ENCODE measurements around the gene RCC2. TPM values are rescaled to one million over a fixed set of nuclear protein-coding genes. Genes with fewer than 3 reads are reported as not detected.
A peak's percentile ranks its signal among the peaks of the same experiment; 100 is the strongest.

The RCC2 gene
- total and polyA plus RNA-seq, 4 experiments from 2014 or later, result 6.7 to 41.2 (median 28.4) TPM

GRCh38 chr1:17405898-17406759 lies 33.3 kb downstream of the RCC2 start:
- H3K4me3 Mint-ChIP-seq, result no peak overlapping the region
- intact Hi-C loops (cut with micrococcal nuclease), result loop anchor here (2.0 kb wide), 1 partner anchor 281 kb away; no protein-coding TSS in a partner anchor
- H3K36me3 Mint-ChIP-seq, result peaks cover 34 to 38% of the 10 kb centered on the region in 2 donors
- Histone ChIP-seq H3K27me3 (ENCODE audit: insufficient read depth, low read length) (no peaks in the 10 kb centered on the region), H3K36me3 (ENCODE audit: insufficient read depth, low read length) (peaks cover 32% of the 10 kb centered on the region), H3K4me3 (ENCODE audit: low read length in 2 of 2) (no peak overlapping the region), H3K9me3 (ENCODE audit: control insufficient read depth in 1 of 2, low read length in 2 of 2) (no peaks in the 10 kb centered on the region), H3K27ac (ENCODE audit: low read depth, low read length) (no peak overlapping the region), H3K4me1 (ENCODE audit: insufficient read depth, low read length) (no peaks in the 10 kb centered on the region)
- ChIA-PET CTCF (ENCODE audit: partially characterized antibody) (interaction anchor here (0.8 to 1.6 kb wide), 5 partner anchors 9 to 72 kb away, joined by 3 to 4 read pairs (median 3); no protein-coding TSS in a partner anchor), POLR2A (ENCODE audit: partially characterized antibody) (interaction anchor here (1.2 kb wide), 1 partner anchor 34 kb away, joined by 3 read pairs; no protein-coding TSS in a partner anchor)
- DNase-seq, result peak in 2 of 5 donors; percentile 10 to 18
- peak overlapping the region in 1 of 7 donors; percentile 25 for H3K27ac Mint-ChIP-seq
- H3K4me1 Mint-ChIP-seq, result peaks cover 0 to 2% (median 0%) of the 10 kb centered on the region in 4 donors
- H3K9me3 Mint-ChIP-seq, result no peaks in the 10 kb centered on the region
- no peaks in the 10 kb centered on the region for H3K27me3 Mint-ChIP-seq

DNA sequence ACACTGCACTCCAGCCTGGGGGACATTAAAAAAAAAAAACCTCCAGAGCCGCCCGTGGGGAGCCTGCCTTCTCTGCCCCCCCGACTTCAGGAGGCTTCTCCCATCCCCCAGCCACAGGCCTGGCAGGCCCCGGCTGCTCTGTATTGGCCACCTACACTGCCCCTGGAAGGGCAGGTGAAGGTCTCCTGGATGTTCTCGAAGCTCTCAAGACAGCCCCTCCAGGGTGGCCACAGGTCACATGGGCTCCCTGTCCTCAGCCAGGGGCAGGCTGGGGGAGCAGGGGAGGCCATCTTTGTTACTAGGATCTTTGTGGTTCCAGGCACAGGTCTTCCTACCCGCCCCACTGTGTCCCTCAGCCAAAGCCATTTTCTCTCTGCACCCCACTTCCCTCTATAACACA lies 34.7 kb downstream of the RCC2 start:
- POLR2A ChIA-PET (ENCODE audit: partially characterized antibody), result no interaction called here

GRCh38 chr1:17404034-17404684 lies 35.3 kb downstream of the RCC2 start:
- H3K27me3 ChIP-seq (ENCODE audit: insufficient read depth, low read length), result no peaks in the 10 kb centered on the region
- H3K4me1 Mint-ChIP-seq, result peaks cover 0 to 1% (median 0%) of the 10 kb centered on the region in 4 donors
- no peak for DNase-seq
- H3K9me3 ChIP-seq (ENCODE audit: control insufficient read depth in 1 of 2, low read length in 2 of 2), result no peaks in the 10 kb centered on the region
- H3K4me3 Mint-ChIP-seq, result no peak overlapping the region
- H3K36me3 ChIP-seq (ENCODE audit: insufficient read depth, low read length), result peaks cover 13% of the 10 kb centered on the region
- no peaks in the 10 kb centered on the region for H3K4me1 ChIP-seq (ENCODE audit: insufficient read depth, low read length)
- no peak overlapping the region for H3K4me3 ChIP-seq (ENCODE audit: low read length in 2 of 2)
- intact Hi-C loops (cut with micrococcal nuclease), result no loop called here
- H3K27ac Mint-ChIP-seq, result no peak overlapping the region
- H3K27me3 Mint-ChIP-seq, result no peaks in the 10 kb centered on the region
- no peak overlapping the region for H3K27ac ChIP-seq (ENCODE audit: low read depth, low read length)
- ChIA-PET CTCF (ENCODE audit: partially characterized antibody) (interaction anchor here (1.2 kb wide), 1 partner anchor 74 kb away, joined by 3 read pairs; no protein-coding TSS in a partner anchor), POLR2A (ENCODE audit: partially characterized antibody) (no interaction called here)
- H3K36me3 Mint-ChIP-seq, result peaks cover 17 to 21% of the 10 kb centered on the region in 2 donors
- H3K9me3 Mint-ChIP-seq, result no peaks in the 10 kb centered on the region

More for the DNA sequence above, 34.7 kb downstream of the RCC2 start:
- CTCF ChIA-PET (ENCODE audit: partially characterized antibody), result interaction anchor here (1.2 kb wide), 2 partner anchors 13 to 73 kb away, joined by 3 read pairs; no protein-coding TSS in a partner anchor
- Mint-ChIP-seq H3K4me3 (no peak overlapping the region), H3K27me3 (no peaks in the 10 kb centered on the region), H3K27ac (no peak overlapping the region), H3K9me3 (no peaks in the 10 kb centered on the region), H3K36me3 (peaks cover 24 to 27% of the 10 kb centered on the region in 2 donors), H3K4me1 (peaks cover 0 to 1% (median 0%) of the 10 kb centered on the region in 4 donors)
- Histone ChIP-seq H3K27ac (ENCODE audit: low read depth, low read length) (no peak overlapping the region), H3K4me3 (ENCODE audit: low read length in 2 of 2) (no peak overlapping the region), H3K9me3 (ENCODE audit: control insufficient read depth in 1 of 2, low read length in 2 of 2) (no peaks in the 10 kb centered on the region), H3K27me3 (ENCODE audit: insufficient read depth, low read length) (no peaks in the 10 kb centered on the region), H3K4me1 (ENCODE audit: insufficient read depth, low read length) (no peaks in the 10 kb centered on the region), H3K36me3 (ENCODE audit: insufficient read depth, low read length) (peaks cover 20% of the 10 kb centered on the region)
- intact Hi-C loops (cut with micrococcal nuclease), result no loop called here
- no peak for DNase-seq

- no peaks in the 10 kb centered on the region for H3K4me1 ChIP-seq (ENCODE audit: insufficient read depth, low read length)
- H3K4me1 Mint-ChIP-seq, result no peaks in the 10 kb centered on the region
- H3K36me3 Mint-ChIP-seq, result peaks cover 9 to 10% of the 10 kb centered on the region in 2 donors
- no peaks in the 10 kb centered on the region for H3K27me3 ChIP-seq (ENCODE audit: insufficient read depth, low read length)
- no peaks in the 10 kb centered on the region for H3K9me3 Mint-ChIP-seq
- H3K4me3 Mint-ChIP-seq, result no peak overlapping the region
- CTCF ChIA-PET (ENCODE audit: partially characterized antibody), result interaction anchor here (1.3 kb wide), 1 partner anchor 16 kb away, joined by 3 read pairs; no protein-coding TSS in a partner anchor
- POLR2A ChIA-PET (ENCODE audit: partially characterized antibody), result no interaction called here
- no peak for DNase-seq
- no peaks in the 10 kb centered on the region for H3K9me3 ChIP-seq (ENCODE audit: control insufficient read depth in 1 of 2, low read length in 2 of 2)
- intact Hi-C loops (cut with micrococcal nuclease), result no loop called here
- peaks cover 3% of the 10 kb centered on the region for H3K36me3 ChIP-seq (ENCODE audit: insufficient read depth, low read length)
- H3K4me3 ChIP-seq (ENCODE audit: low read length in 2 of 2), result no peak overlapping the region
- no peak overlapping the region for H3K27ac ChIP-seq (ENCODE audit: low read depth, low read length)
- H3K27ac Mint-ChIP-seq, result peak overlapping the region in 1 of 7 donors; percentile 25
- no peaks in the 10 kb centered on the region for H3K27me3 Mint-ChIP-seq
Measured at GRCh38 chr1:17403081-17403480, 36.4 kb downstream of the RCC2 start.

GRCh38 chr1:17401841-17402240 lies 37.6 kb downstream of the RCC2 start:
- Histone ChIP-seq H3K27me3 (ENCODE audit: insufficient read depth, low read length) (no peaks in the 10 kb centered on the region), H3K27ac (ENCODE audit: low read depth, low read length) (no peak overlapping the region), H3K9me3 (ENCODE audit: control insufficient read depth in 1 of 2, low read length in 2 of 2) (no peaks in the 10 kb centered on the region), H3K4me3 (ENCODE audit: low read length in 2 of 2) (no peak overlapping the region), H3K4me1 (ENCODE audit: insufficient read depth, low read length) (no peaks in the 10 kb centered on the region), H3K36me3 (ENCODE audit: insufficient read depth, low read length) (no peaks in the 10 kb centered on the region)
- H3K4me1 Mint-ChIP-seq, result no peaks in the 10 kb centered on the region
- H3K27me3 Mint-ChIP-seq, result no peaks in the 10 kb centered on the region
- no peak overlapping the region for H3K4me3 Mint-ChIP-seq
- intact Hi-C loops (cut with micrococcal nuclease), result no loop called here
- CTCF ChIA-PET (ENCODE audit: partially characterized antibody), result interaction anchor here (1.3 kb wide), 1 partner anchor 17 kb away, joined by 3 read pairs; no protein-coding TSS in a partner anchor
- no peaks in the 10 kb centered on the region for H3K9me3 Mint-ChIP-seq
- no peak for DNase-seq
- H3K36me3 Mint-ChIP-seq, result peaks cover 1 to 2% of the 10 kb centered on the region in 2 donors
- POLR2A ChIA-PET (ENCODE audit: partially characterized antibody), result no interaction called here
- peak overlapping the region in 1 of 7 donors; percentile 65 for H3K27ac Mint-ChIP-seq

DNA sequence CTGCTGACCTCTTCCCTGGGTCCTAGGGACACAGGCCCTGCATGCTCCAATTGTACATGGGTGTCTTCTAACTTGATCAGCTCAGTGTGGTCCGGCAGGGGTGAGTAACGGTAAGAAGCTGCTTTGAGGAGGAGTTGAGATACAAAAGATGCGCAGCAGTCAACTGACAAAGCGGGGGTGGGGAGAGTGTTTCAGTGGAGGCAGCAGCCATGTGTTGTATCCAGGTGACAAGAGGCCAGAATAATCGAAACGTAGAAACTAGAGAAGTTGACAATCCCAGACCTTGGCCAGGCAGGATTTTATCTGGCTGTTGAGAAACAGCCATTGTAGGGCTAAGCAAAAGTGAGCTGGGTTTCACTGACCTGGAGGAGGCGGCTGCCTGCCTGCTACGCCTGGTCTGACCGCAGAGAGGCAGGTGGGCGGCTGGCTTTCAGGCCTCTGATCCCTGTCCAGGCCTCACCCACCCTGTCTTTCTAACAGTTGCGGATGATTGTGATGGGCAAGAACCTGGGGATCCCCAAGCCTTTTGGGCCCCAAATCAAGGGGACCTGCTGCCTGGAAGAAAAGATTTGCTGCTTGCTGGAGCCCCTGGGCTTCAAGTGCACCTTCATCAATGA lies 38.6 kb downstream of the RCC2 start:
- Histone ChIP-seq H3K27ac (ENCODE audit: low read depth, low read length) (no peak overlapping the region), H3K9me3 (ENCODE audit: control insufficient read depth in 1 of 2, low read length in 2 of 2) (no peaks in the 10 kb centered on the region), H3K4me1 (ENCODE audit: insufficient read depth, low read length) (no peaks in the 10 kb centered on the region), H3K36me3 (ENCODE audit: insufficient read depth, low read length) (no peaks in the 10 kb centered on the region), H3K4me3 (ENCODE audit: low read length in 2 of 2) (no peak overlapping the region), H3K27me3 (ENCODE audit: insufficient read depth, low read length) (no peaks in the 10 kb centered on the region)
- DNase-seq, result no peak
- peak overlapping the region in 1 of 7 donors; percentile 5 for H3K27ac Mint-ChIP-seq
- no peak overlapping the region for H3K4me3 Mint-ChIP-seq
- H3K36me3 Mint-ChIP-seq, result no peaks in the 10 kb centered on the region
- CTCF ChIA-PET (ENCODE audit: partially characterized antibody), result no interaction called here
- H3K9me3 Mint-ChIP-seq, result no peaks in the 10 kb centered on the region
- intact Hi-C loops (cut with micrococcal nuclease), result no loop called here
- H3K27me3 Mint-ChIP-seq, result no peaks in the 10 kb centered on the region
- H3K4me1 Mint-ChIP-seq, result no peaks in the 10 kb centered on the region
- POLR2A ChIA-PET (ENCODE audit: partially characterized antibody), result no interaction called here

Data from CD4-positive, alpha-beta memory T cell (primary cell).